Fibroblast of lung (primary cell): ENCODE data around the gene SEC22A. TPM values are rescaled to one million over a fixed set of nuclear protein-coding genes. Genes with fewer than 3 reads are reported as not detected.
"Not testable (repeated sequence)": the region's sequence is repeated elsewhere in the genome, so short reads cannot be mapped to it uniquely, and the experiment has no call there.

Source experiments
- DNase-seq, 2 donors: peaks; one replicate each; pipeline versions ENCODE4 v3.0.0 to v3.0.0-alpha.2; 2010; ENCODE audit warnings: low read depth in 2 of 2
- H2AFZ ChIP-seq: 2 replicates; pipeline ENCODE4 v1.5.1; 2012; ENCODE audit warnings: low read length, control low read depth, inconsistent platforms
- H3K27ac ChIP-seq: 2 replicates; pipeline ENCODE4 v1.5.1; 2011; ENCODE audit warnings: low read length, control low read depth; ENCODE audit not compliant: insufficient read depth
- H3K27me3 ChIP-seq: 2 replicates; pipeline ENCODE4 v1.5.1; 2011; ENCODE audit warnings: mild to moderate bottlenecking, low read length; ENCODE audit not compliant: control insufficient read depth, insufficient read depth
- H3K36me3 ChIP-seq: 2 replicates; pipeline ENCODE4 v1.5.1; 2011; ENCODE audit warnings: low read length; ENCODE audit not compliant: control insufficient read depth, insufficient read depth
- H3K4me1 ChIP-seq: 2 replicates; pipeline ENCODE4 v1.5.1; 2011; ENCODE audit warnings: low read length; ENCODE audit not compliant: control insufficient read depth, insufficient read depth; ENCODE audit errors: extremely low read depth
- H3K4me2 ChIP-seq: 2 replicates; pipeline ENCODE4 v1.5.1; 2011; ENCODE audit warnings: low read length, control low read depth; ENCODE audit not compliant: insufficient read depth; ENCODE audit errors: extremely low read depth
- H3K4me3 ChIP-seq, 4 experiments: fragments of 200-600 bp in 1 of 4; sonication (generic) in 1 of 4; replicated peaks in 1 of 4; 2 replicates each; pipeline ENCODE4 v1.5.1; 2011 to 2016; ENCODE audit warnings: low read length in 4 of 4, low read depth in 3 of 4, mild to moderate bottlenecking in 3 of 4, control low read depth in 2 of 4, inconsistent platforms in 1 of 4, mixed read lengths in 1 of 4; ENCODE audit not compliant: insufficient read depth in 1 of 4; ENCODE audit errors: control extremely low read depth in 1 of 4
- H3K79me2 ChIP-seq: 2 replicates; pipeline ENCODE4 v1.5.1; 2012; ENCODE audit warnings: mild to moderate bottlenecking, low read length, inconsistent platforms; ENCODE audit not compliant: control insufficient read depth, insufficient read depth
- H3K9ac ChIP-seq: 2 replicates; pipeline ENCODE4 v1.5.1; 2011; ENCODE audit warnings: mild to moderate bottlenecking, low read length, control low read depth; ENCODE audit not compliant: insufficient read depth
- H3K9me3 ChIP-seq: 2 replicates; pipeline ENCODE4 v1.5.1; 2012; ENCODE audit warnings: low read depth, low read length; ENCODE audit not compliant: control insufficient read depth, insufficient read depth
- H4K20me1 ChIP-seq: 2 replicates; pipeline ENCODE4 v1.5.1; 2011; ENCODE audit warnings: low read length; ENCODE audit not compliant: control insufficient read depth, insufficient read depth; ENCODE audit errors: extremely low read depth
- EZH2 ChIP-seq: IDR thresholded peaks from 2 replicates; pipeline ENCODE4 v1.5.1; 2012; ENCODE audit warnings: low read length, control low read depth, mild to moderate bottlenecking; ENCODE audit errors: missing control alignments
- polyA plus RNA-seq, 2 donors: library from polyadenylated mRNA; depleted of rRNA in 1 of 2; stranded (reverse) in 1 of 2; unstranded in 1 of 2; fragments of >200 nt; gene quantifications; 2 replicates each; pipeline ENCODE4 v1.2.1, GENCODE V29; 2011 to 2012; ENCODE audit warnings: missing spikeins in 1 of 2
- total RNA-seq: library from RNA; depleted of rRNA; stranded (reverse); fragments of >200 nt; gene quantifications from 2 replicates; pipeline ENCODE4 v1.2.1, GENCODE V29; 2014
- TF ChIP-seq, protein P1 (sequence below), 2 donors: IDR thresholded peaks in 1 of 2; conservative IDR thresholded peaks in 1 of 2; 1 replicate in 1 of 2; 2 replicates in 1 of 2; pipeline ENCODE4 v1.5.1; 2011 to 2012; ENCODE audit warnings: low read length in 2 of 2, control low read depth in 1 of 2, inconsistent platforms in 1 of 2, low read depth in 1 of 2, mild to moderate bottlenecking in 1 of 2

Gene SEC22A
- total and polyA plus RNA-seq, 2 donors (not counting 1 experiment from before 2014, with no cell fraction given), result 45.4 to 52.7 TPM

- H3K79me2 ChIP-seq, result no peaks in the 10 kb centered on the region
- no peaks in the 10 kb centered on the region for H3K27me3 ChIP-seq
- no peaks in the 10 kb centered on the region for H4K20me1 ChIP-seq
- no peak overlapping the region for H2AFZ ChIP-seq
- H3K4me2 ChIP-seq, result no peak overlapping the region
- H3K4me1 ChIP-seq, result no peaks in the 10 kb centered on the region
- no peaks in the 10 kb centered on the region for H3K36me3 ChIP-seq
- no peak for TF ChIP-seq EZH2
- TF ChIP-seq, protein P1, sequence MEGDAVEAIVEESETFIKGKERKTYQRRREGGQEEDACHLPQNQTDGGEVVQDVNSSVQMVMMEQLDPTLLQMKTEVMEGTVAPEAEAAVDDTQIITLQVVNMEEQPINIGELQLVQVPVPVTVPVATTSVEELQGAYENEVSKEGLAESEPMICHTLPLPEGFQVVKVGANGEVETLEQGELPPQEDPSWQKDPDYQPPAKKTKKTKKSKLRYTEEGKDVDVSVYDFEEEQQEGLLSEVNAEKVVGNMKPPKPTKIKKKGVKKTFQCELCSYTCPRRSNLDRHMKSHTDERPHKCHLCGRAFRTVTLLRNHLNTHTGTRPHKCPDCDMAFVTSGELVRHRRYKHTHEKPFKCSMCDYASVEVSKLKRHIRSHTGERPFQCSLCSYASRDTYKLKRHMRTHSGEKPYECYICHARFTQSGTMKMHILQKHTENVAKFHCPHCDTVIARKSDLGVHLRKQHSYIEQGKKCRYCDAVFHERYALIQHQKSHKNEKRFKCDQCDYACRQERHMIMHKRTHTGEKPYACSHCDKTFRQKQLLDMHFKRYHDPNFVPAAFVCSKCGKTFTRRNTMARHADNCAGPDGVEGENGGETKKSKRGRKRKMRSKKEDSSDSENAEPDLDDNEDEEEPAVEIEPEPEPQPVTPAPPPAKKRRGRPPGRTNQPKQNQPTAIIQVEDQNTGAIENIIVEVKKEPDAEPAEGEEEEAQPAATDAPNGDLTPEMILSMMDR (conservative IDR thresholded peaks at IDR 0.05 in 1 of 2, IDR thresholded peaks at IDR 0.05 in 1 of 2; ENCODE audit: low read depth in 1 of 2, low read length in 2 of 2), result no peak
- DNase-seq, result no peak
- no peak overlapping the region for H3K4me3 ChIP-seq
- H3K9me3 ChIP-seq, result no peaks in the 10 kb centered on the region
- no peak overlapping the region for H3K27ac ChIP-seq
- H3K9ac ChIP-seq, result no peak overlapping the region
Observed at GRCh38 chr3:123236902-123237301, 35.2 kb downstream of the SEC22A start.

DNA sequence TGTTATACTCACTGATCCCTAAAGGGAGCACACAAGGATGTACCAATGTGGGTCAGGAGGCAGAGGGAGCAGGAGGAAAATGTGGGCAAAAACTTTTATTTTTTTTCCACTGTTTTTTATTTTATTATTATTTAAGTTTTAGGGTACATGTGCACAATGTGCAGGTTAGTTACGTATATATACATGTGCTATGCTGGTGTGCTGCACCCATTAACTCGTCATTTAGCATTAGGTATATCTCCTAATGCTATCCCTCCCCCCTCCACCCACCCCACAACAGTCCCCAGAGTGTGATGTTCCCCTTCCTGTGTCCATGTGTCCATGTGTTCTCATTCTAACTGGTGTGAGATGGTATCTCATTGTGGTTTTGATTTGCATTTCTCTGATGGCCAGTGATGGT is 37.4 kb downstream of the SEC22A start:
- H3K9ac ChIP-seq, H3K79me2 ChIP-seq, DNase-seq, H3K4me3 ChIP-seq, H3K27ac ChIP-seq, H2AFZ ChIP-seq, H3K36me3 ChIP-seq, H3K4me2 ChIP-seq, H4K20me1 ChIP-seq, H3K27me3 ChIP-seq, H3K9me3 ChIP-seq, H3K4me1 ChIP-seq: not testable (repeated sequence)

- no peak overlapping the region for H3K4me3 ChIP-seq
- no peak for DNase-seq
Observed at GRCh38 chr3:123239756-123240155, 38.0 kb downstream of the SEC22A start.

More at GRCh38 chr3:123239756-123240155, 38.0 kb downstream of the SEC22A start:
- Histone ChIP-seq H4K20me1 (no peaks in the 10 kb centered on the region), H3K79me2 (no peaks in the 10 kb centered on the region), H3K9ac (no peak overlapping the region), H2AFZ (no peak overlapping the region), H3K27ac (no peak overlapping the region), H3K4me2 (no peak overlapping the region), H3K36me3 (no peaks in the 10 kb centered on the region), H3K27me3 (no peaks in the 10 kb centered on the region), H3K9me3 (no peaks in the 10 kb centered on the region), H3K4me1 (no peaks in the 10 kb centered on the region)
- no peak for TF ChIP-seq EZH2
- TF ChIP-seq, protein P1 (conservative IDR thresholded peaks at IDR 0.05 in 1 of 2, IDR thresholded peaks at IDR 0.05 in 1 of 2; ENCODE audit: low read depth in 1 of 2, low read length in 2 of 2), result no peak
